H1 (cell line): ENCODE measurements around the gene DNM2. TPM values are rescaled to one million over a fixed set of nuclear protein-coding genes. Genes with fewer than 3 reads are reported as not detected.

ENCODE experiments used
- CTCF ChIA-PET: fragments of 300-600 bp; sonication (Branson Sonifier 250); formaldehyde crosslinking; loops from one replicate; lab custom pipeline; 2021; ENCODE audit not compliant: partially characterized antibody; lab: Charles Lee
- POLR2A ChIA-PET: fragments of 300-600 bp; sonication (Branson Sonifier 250); formaldehyde crosslinking; loops from one replicate; lab custom pipeline; 2021; ENCODE audit warnings: inconsistent platforms; ENCODE audit not compliant: partially characterized antibody; lab: Charles Lee
- DNase-seq, 2 experiments: peaks; one replicate each; pipeline versions ENCODE4 v3.0.0 to v3.0.0-alpha.2; 2010 to 2022; ENCODE audit warnings: low spot score in 2 of 2, low read depth in 1 of 2, mixed read lengths in 1 of 2
- FAIRE-seq: peaks from 2 replicates; lab custom pipeline; 2011; peaks lifted over from hg19 to GRCh38; lab: Jason Lieb, UNC
- H2AFZ ChIP-seq: 2 replicates; pipeline ENCODE4 v1.8.1; 2012; ENCODE audit warnings: low read length, inconsistent platforms
- H2AK5ac ChIP-seq: 2 replicates; pipeline ENCODE4 v1.6.1; 2013; ENCODE audit warnings: low read depth, low read length
- H2BK120ac ChIP-seq: replicated peaks from 2 replicates; pipeline ENCODE3; 2013; ENCODE audit warnings: low read depth, low read length, inconsistent platforms
- H2BK12ac ChIP-seq: 2 replicates; pipeline ENCODE4 v1.6.1; 2013; ENCODE audit warnings: low read depth, low read length
- H2BK15ac ChIP-seq: 2 replicates; pipeline ENCODE4 v1.6.1; 2013; ENCODE audit warnings: low read length
- H2BK20ac ChIP-seq: 2 replicates; pipeline ENCODE4 v1.6.1; 2013; ENCODE audit warnings: low read length
- H2BK5ac ChIP-seq: 2 replicates; pipeline ENCODE4 v1.6.1; 2013; ENCODE audit warnings: low read depth, low read length
- H3K14ac ChIP-seq: 2 replicates; pipeline ENCODE4 v1.6.1; 2013; ENCODE audit warnings: inconsistent platforms; ENCODE audit not compliant: insufficient read length
- H3K18ac ChIP-seq: 2 replicates; pipeline ENCODE4 v1.6.1; 2013; ENCODE audit warnings: low read length; ENCODE audit errors: extremely low read depth
- H3K23ac ChIP-seq: 2 replicates; pipeline ENCODE4 v1.6.1; 2013; ENCODE audit warnings: inconsistent platforms; ENCODE audit not compliant: insufficient read length
- H3K23me2 ChIP-seq: 2 replicates; pipeline ENCODE4 v1.6.1; 2013; ENCODE audit warnings: low read depth, low read length
- H3K27ac ChIP-seq: 2 replicates; pipeline ENCODE4 v1.6.1; 2011; ENCODE audit warnings: low read depth, low read length, inconsistent platforms
- H3K27me3 ChIP-seq, 4 experiments: replicated peaks in 1 of 4; 1 replicate in 1 of 4; 2 replicates in 3 of 4; pipeline versions ENCODE4 v1.6.1 to v1.8.1; 2011 to 2013; ENCODE audit warnings: low read length in 3 of 4, mild to moderate bottlenecking in 3 of 4, inconsistent platforms in 2 of 4, mixed read lengths in 2 of 4, moderate library complexity in 1 of 4; ENCODE audit not compliant: control insufficient read depth in 3 of 4, insufficient read depth in 3 of 4; ENCODE audit errors: extremely low read depth in 1 of 4
- H3K36me3 ChIP-seq, 4 experiments: 2 replicates each; pipeline versions ENCODE4 v1.6.1 to v1.8.1; 2011 to 2013; ENCODE audit warnings: mild to moderate bottlenecking in 4 of 4, low read length in 3 of 4, moderate library complexity in 2 of 4, control low read depth in 1 of 4, inconsistent platforms in 1 of 4; ENCODE audit not compliant: insufficient read depth in 4 of 4, control insufficient read depth in 2 of 4
- H3K4ac ChIP-seq: replicated peaks from 2 replicates; pipeline ENCODE3; 2013; ENCODE audit warnings: low read length, low read depth, mixed read lengths, inconsistent platforms; ENCODE audit not compliant: insufficient read length
- H3K4me1 ChIP-seq, 4 experiments: replicated peaks in 1 of 4; 1 replicate in 1 of 4; 2 replicates in 3 of 4; pipeline versions ENCODE4 v1.6.1 to v1.8.1; 2011 to 2013; ENCODE audit warnings: low read length in 3 of 4, inconsistent platforms in 2 of 4, mixed read lengths in 1 of 4; ENCODE audit not compliant: insufficient read depth in 4 of 4, control insufficient read depth in 3 of 4
- H3K4me2 ChIP-seq, 2 experiments: 2 replicates each; pipeline versions ENCODE4 v1.6.1 to v1.8.1; 2011 to 2013; ENCODE audit warnings: low read depth in 2 of 2, low read length in 2 of 2, control low read depth in 1 of 2, inconsistent platforms in 1 of 2, mild to moderate bottlenecking in 1 of 2; ENCODE audit not compliant: insufficient read depth in 1 of 2
- H3K4me3 ChIP-seq, 4 experiments: fragments of 200-600, 300-600 bp in 1 of 4; sonication (generic), shearing (Covaris generic), sonication (Bioruptor Twin) in 1 of 4; 2 replicates each; pipeline versions ENCODE4 v1.5.1 to v1.8.1; 2011 to 2016; ENCODE audit warnings: low read length in 4 of 4, low read depth in 3 of 4, control low read depth in 2 of 4, inconsistent platforms in 2 of 4, mild to moderate bottlenecking in 2 of 4, mixed read lengths in 1 of 4, moderate library complexity in 1 of 4; ENCODE audit not compliant: insufficient read depth in 2 of 4; ENCODE audit errors: extremely low read depth in 1 of 4
- H3K56ac ChIP-seq: replicated peaks from 2 replicates; pipeline ENCODE3; 2013; ENCODE audit warnings: low read depth, mild to moderate bottlenecking, mixed read lengths, low read length, inconsistent platforms; ENCODE audit not compliant: insufficient read length
- H3K79me1 ChIP-seq: 2 replicates; pipeline ENCODE4 v1.6.1; 2013; ENCODE audit warnings: low read depth, low read length, control low read depth
- H3K79me2 ChIP-seq, 2 experiments: 2 replicates each; pipeline versions ENCODE4 v1.6.1 to v1.8.1; 2012 to 2013; ENCODE audit warnings: low read length in 2 of 2, mild to moderate bottlenecking in 2 of 2, inconsistent platforms in 1 of 2; ENCODE audit not compliant: insufficient read depth in 2 of 2, control insufficient read depth in 1 of 2
- H3K9ac ChIP-seq, 4 experiments: replicated peaks in 1 of 4; 1 replicate in 1 of 4; 2 replicates in 3 of 4; pipeline versions ENCODE4 v1.6.1 to v1.8.1; 2011 to 2013; ENCODE audit warnings: low read depth in 3 of 4, low read length in 3 of 4, control low read depth in 2 of 4, mild to moderate bottlenecking in 2 of 4, moderate library complexity in 2 of 4, inconsistent platforms in 1 of 4; ENCODE audit errors: extremely low read depth in 1 of 4
- H3K9me3 ChIP-seq, 2 experiments: 2 replicates each; pipeline versions ENCODE4 v1.6.1 to v1.8.1; 2012 to 2013; ENCODE audit warnings: mild to moderate bottlenecking in 2 of 2, moderate library complexity in 2 of 2, control low read depth in 1 of 2, inconsistent platforms in 1 of 2, low read depth in 1 of 2, low read length in 1 of 2, mixed read lengths in 1 of 2; ENCODE audit not compliant: insufficient read depth in 2 of 2
- H4K20me1 ChIP-seq, 2 experiments: replicated peaks in 1 of 2; 2 replicates each; pipeline versions ENCODE3 to v1.8.1; 2011 to 2013; ENCODE audit warnings: inconsistent platforms in 2 of 2, low read length in 2 of 2, mild to moderate bottlenecking in 1 of 2; ENCODE audit not compliant: insufficient read depth in 2 of 2, control insufficient read depth in 1 of 2
- H4K5ac ChIP-seq: 2 replicates; pipeline ENCODE4 v1.6.1; 2013; ENCODE audit warnings: low read length, low read depth, mixed read lengths, inconsistent platforms; ENCODE audit not compliant: insufficient read length
- H4K8ac ChIP-seq: 2 replicates; pipeline ENCODE4 v1.8.0; 2013; ENCODE audit warnings: mild to moderate bottlenecking, moderate library complexity, low read length, inconsistent platforms; ENCODE audit not compliant: insufficient read depth; ENCODE audit errors: extremely low read depth
- H4K91ac ChIP-seq: replicated peaks from 2 replicates; pipeline ENCODE3; 2013; ENCODE audit warnings: low read length, mixed read lengths, inconsistent platforms; ENCODE audit not compliant: insufficient read length
- KDM1A ChIP-seq: fragments of 200-600, 300-600 bp; sonication (generic); IDR thresholded peaks from 2 replicates; pipeline ENCODE4 v1.7.1; 2016; ENCODE audit warnings: mild to moderate bottlenecking, low read length, borderline replicate concordance
- SIX5 ChIP-seq: IDR thresholded peaks from 2 replicates; pipeline ENCODE4 v1.6.1; 2011; ENCODE audit warnings: mild to moderate bottlenecking, low read depth, low read length
- TCF12 ChIP-seq: IDR thresholded peaks from 2 replicates; pipeline ENCODE4 v1.6.1; 2011; ENCODE audit warnings: low read depth, mild to moderate bottlenecking, low read length
- whole genome bisulfite sequencing, 2 experiments: shearing (Covaris generic) in 1 of 2; methylation state at CpG; one replicate each; pipeline versions ENCODE4 v1.1.6 to v1.1.7; 2013 to 2015; ENCODE audit warnings: low lambda C conversion rate in 2 of 2, mixed read lengths in 2 of 2, inconsistent platforms in 1 of 2, low coverage in 1 of 2, missing lambda C conversion rate in 1 of 2; ENCODE audit not compliant: insufficient replicate concordance in 2 of 2, insufficient coverage in 1 of 2, insufficient read length in 1 of 2; ENCODE audit errors: extremely low coverage in 1 of 2, missing lambda C conversion rate in 1 of 2; 5-methylcytosine and 5-hydroxymethylcytosine counted together
- polyA plus RNA-seq, 7 experiments: library from polyadenylated mRNA; depleted of rRNA in 3 of 7; stranded (reverse) in 5 of 7; unstranded in 2 of 7; fragments of >200 nt in 5 of 7; fragments of 200-250 nt in 2 of 7; gene quantifications; 1 replicate in 5 of 7; 2 replicates in 1 of 7; 4 replicates in 1 of 7; pipeline versions ENCODE4 v1.2.1 to v1.2.3, GENCODE V29; 2011 to 2013; ENCODE audit warnings: missing spikeins in 2 of 7, mixed read lengths in 2 of 7
- total RNA-seq: library from RNA; stranded (reverse); fragmentation: NEBNext Ultra II Directional; extraction: Animal tissue kit (Norgen Biotek cat#: 25700); gene quantifications from 2 replicates; pipeline ENCODE4 v1.2.1, GENCODE V29; 2021

Gene DNM2
- total and polyA plus RNA-seq, 2 of the 8 experiments (the other 6 are each of a cell fraction or from before 2014, with no cell fraction given), result 61.9 to 120 TPM

GRCh38 chr19:10850631-10851030 lies 132.8 kb downstream of the DNM2 start:
- H2AK5ac ChIP-seq, result no peak overlapping the region
- no peak overlapping the region for H2AFZ ChIP-seq
- no peaks in the 10 kb centered on the region for H3K4me1 ChIP-seq
- no peak overlapping the region for H4K5ac ChIP-seq
- FAIRE-seq (no peak), DNase-seq (no peak)
- ChIA-PET POLR2A (no interaction called here), CTCF (interaction anchor here (0.9 to 21.2 kb wide), 4 partner anchors 11 to 30 kb away, joined by 3 to 249 read pairs (median 5); no protein-coding TSS in a partner anchor)
- H3K4me2 ChIP-seq, result no peak overlapping the region
- no peaks in the 10 kb centered on the region for H3K23me2 ChIP-seq
- H2BK20ac ChIP-seq, result no peak overlapping the region
- no peak overlapping the region for H4K91ac ChIP-seq
- H3K18ac ChIP-seq, result no peak overlapping the region
- no peak overlapping the region for H2BK15ac ChIP-seq
- 77% methylated on average over 5 of the region's 5 CpGs; no CpG with 5 or more reads in 1 of the 2 experiments for WGBS, 2 experiments
- no peak overlapping the region for H3K9ac ChIP-seq
- H3K36me3 ChIP-seq, result no peaks in the 10 kb centered on the region
- no peak overlapping the region for H3K27ac ChIP-seq
- H3K14ac ChIP-seq, result no peak overlapping the region
- H3K79me2 ChIP-seq, result no peaks in the 10 kb centered on the region
- H3K23ac ChIP-seq, result no peak overlapping the region
- no peaks in the 10 kb centered on the region for H3K27me3 ChIP-seq
- TF ChIP-seq TCF12, result no peak
- TF ChIP-seq KDM1A, result 0 out of 2 replicates have a peak, but pooled peaks have one; percentile 66
- no peak for TF ChIP-seq SIX5
- H3K9me3 ChIP-seq, result no peaks in the 10 kb centered on the region
- no peak overlapping the region for H3K4me3 ChIP-seq
- no peak overlapping the region for H2BK12ac ChIP-seq
- H2BK5ac ChIP-seq, result no peak overlapping the region
- no peaks in the 10 kb centered on the region for H4K20me1 ChIP-seq
- no peak overlapping the region for H2BK120ac ChIP-seq
- H3K4ac ChIP-seq, result no peak overlapping the region
- H3K56ac ChIP-seq, result no peak overlapping the region
- no peaks in the 10 kb centered on the region for H3K79me1 ChIP-seq
- H4K8ac ChIP-seq, result no peak overlapping the region
